HG02943 (cell line): ENCODE results near the gene TUSC1.
"Not testable (repeated sequence)": the region's sequence is repeated elsewhere in the genome, so short reads cannot be mapped to it uniquely, and the experiment has no call there.

Experiments used
- ATAC-seq: cut with Tn5 transposase; IDR thresholded peaks from one replicate; pipeline ENCODE4 v1.9.1; 2021; ENCODE audit warnings: mild to moderate bottlenecking, low read depth, moderate library complexity; ENCODE audit not compliant: unreplicated experiment

Gene TUSC1

DNA sequence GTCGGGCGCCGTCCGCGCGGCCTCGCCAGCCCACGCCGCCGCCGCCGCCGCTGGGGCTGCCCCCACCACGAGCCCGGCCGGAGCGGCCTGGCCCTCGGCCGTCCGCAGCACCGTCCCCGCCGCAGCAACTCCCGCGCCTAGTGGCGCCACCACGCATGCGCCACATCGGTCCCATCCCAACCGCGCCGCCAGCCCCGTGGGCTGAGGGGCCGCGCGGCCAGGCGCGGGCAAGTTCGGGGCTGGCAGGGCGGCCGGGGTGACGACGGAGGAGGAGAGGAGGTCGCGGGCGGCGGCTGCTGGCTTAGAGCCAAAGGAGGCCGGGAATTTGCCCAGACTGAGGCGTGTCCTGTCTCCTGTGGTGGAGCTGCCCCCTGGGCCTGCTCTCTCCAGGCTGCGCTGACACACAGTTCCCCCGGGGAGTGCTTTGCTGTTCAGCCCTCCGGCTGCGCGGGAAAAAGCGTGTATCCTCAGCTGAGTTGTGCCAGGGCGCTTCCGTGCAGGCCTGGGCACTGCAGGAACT, at the start of gene TUSC1:
Gene TUSC1, minus strand, starts transcription at position 298 of the 520 bp plus-strand sequence. Its CDS starts 132 bp downstream, at position 166.
- ATAC-seq: no peak

DNA sequence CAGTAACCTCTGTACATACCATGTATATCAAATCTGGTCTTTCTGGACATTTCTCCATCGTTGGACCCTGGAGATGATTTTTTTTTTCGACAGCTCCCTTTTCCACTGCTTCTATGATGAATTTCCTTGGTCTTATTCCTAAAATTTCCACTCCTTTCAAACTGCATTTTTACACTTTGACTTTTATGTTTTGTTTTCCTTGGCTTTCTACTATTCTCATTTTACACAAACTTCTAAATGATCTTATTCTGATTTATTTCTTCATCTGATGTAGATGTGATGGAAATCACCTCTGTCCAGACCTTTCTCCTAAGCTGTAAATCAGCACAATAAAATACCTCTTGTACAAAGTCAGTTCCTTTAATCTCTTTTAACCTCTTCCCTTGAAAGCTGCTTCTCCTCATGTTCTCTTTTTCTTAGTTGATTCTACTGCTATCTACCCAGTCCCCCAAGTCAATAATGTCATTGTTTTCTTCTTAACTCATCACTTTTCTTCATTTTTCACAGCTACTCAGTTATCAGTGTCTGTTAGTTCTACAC, 48.7 kb upstream of the TUSC1 start:
- ATAC-seq: no peak

GRCh38 chr9:25724424-25724823, 46.2 kb upstream of the TUSC1 start:
- ATAC-seq: no peak

GRCh38 chr9:25716220-25716872, 38.1 kb upstream of the TUSC1 start:
- no peak for ATAC-seq

DNA sequence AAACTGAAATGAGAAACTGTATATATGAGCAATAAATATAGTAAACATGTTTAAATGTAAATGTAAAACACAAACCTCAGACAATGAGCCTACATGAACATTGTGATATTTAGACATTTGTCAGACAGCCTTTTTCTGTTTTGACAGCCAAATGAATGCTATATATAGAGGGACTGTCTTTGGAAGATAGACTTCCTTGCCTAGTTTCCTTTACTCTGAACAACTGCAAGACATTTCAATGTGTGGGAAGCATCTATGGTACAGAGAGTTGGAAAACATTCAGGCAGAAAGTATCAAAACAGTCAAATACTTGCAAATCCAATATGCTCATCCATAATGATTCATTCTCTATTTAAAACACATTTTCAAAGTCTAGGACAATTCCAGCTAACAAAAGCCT, 31.7 kb upstream of the TUSC1 start:
- ATAC-seq: no peak

GRCh38 chr9:25704800-25705199, 26.6 kb upstream of the TUSC1 start:
- no peak for ATAC-seq

- ATAC-seq: no peak
Measured at GRCh38 chr9:25703701-25704357, 25.6 kb upstream of the TUSC1 start.

GRCh38 chr9:25702536-25702935, 24.3 kb upstream of the TUSC1 start:
- no peak for ATAC-seq

- ATAC-seq: not testable (repeated sequence)
Measured at GRCh38 chr9:25700899-25701298, 22.7 kb upstream of the TUSC1 start.

- no peak for ATAC-seq
Measured at GRCh38 chr9:25700430-25700829, 22.2 kb upstream of the TUSC1 start.

DNA sequence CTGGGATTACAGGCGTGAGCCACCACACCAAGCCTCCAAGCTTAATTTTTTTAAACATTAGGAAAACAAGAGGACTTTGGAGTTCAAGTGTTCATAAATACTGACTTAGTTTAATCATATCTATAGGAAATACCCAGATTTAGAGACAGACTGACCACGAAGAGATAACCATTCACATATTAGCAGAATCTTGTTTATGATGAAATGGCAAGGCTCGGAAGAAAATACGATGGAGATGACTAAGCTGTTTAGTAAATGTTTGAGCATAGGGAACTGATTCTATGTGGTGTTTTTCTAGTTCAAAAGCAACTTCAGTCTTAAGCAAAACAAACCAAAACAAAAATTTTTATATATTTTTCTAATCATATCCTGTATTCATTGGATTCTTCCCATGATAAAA, 13.5 kb upstream of the TUSC1 start:
- ATAC-seq: no peak

DNA sequence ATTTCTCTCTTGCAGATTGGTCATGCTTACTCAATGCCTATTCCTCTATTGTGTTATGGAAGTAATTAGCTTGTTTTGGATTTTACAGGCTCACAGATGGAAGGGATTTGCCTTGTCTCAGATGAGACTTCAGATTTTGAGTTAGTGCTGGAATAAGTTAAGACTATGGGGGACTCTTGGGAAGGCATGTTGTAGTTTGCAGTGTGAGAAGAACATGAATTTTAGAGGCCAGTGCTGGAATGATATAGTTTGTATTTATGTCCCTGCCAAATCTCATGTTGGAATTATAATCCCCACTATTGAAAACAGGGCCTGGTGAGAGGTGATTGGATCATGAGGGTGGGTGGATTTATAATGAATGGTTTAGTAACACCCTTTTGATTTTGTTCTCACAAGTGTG, 6.1 kb upstream of the TUSC1 start:
- no peak for ATAC-seq

GRCh38 chr9:25681266-25681665, 3.0 kb upstream of the TUSC1 start:
- no peak for ATAC-seq

DNA sequence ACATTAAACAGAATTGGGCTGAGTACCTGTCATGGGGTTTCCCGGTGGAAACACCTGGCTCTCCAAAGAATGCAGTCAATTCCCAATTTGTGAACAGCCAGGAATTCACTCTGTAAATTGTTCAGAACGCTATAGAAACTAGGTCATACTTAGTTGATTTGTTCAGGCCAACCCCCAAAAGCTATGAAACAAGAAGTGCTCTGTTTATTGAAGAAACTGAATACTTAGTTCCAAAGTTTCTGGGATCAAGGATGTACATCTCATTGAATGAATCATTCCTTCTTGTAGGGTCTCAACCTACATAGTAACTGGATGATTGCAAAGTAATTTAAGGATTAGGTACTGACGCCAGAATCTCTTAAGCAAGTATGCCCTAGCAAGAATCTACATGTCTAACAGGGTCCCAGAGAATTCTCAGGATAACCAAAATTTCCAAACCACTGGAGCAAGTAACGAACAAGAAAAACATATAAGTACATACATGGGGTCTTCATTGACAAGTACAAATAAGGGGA, 659 bp upstream of the TUSC1 start:
- ATAC-seq: no peak

DNA sequence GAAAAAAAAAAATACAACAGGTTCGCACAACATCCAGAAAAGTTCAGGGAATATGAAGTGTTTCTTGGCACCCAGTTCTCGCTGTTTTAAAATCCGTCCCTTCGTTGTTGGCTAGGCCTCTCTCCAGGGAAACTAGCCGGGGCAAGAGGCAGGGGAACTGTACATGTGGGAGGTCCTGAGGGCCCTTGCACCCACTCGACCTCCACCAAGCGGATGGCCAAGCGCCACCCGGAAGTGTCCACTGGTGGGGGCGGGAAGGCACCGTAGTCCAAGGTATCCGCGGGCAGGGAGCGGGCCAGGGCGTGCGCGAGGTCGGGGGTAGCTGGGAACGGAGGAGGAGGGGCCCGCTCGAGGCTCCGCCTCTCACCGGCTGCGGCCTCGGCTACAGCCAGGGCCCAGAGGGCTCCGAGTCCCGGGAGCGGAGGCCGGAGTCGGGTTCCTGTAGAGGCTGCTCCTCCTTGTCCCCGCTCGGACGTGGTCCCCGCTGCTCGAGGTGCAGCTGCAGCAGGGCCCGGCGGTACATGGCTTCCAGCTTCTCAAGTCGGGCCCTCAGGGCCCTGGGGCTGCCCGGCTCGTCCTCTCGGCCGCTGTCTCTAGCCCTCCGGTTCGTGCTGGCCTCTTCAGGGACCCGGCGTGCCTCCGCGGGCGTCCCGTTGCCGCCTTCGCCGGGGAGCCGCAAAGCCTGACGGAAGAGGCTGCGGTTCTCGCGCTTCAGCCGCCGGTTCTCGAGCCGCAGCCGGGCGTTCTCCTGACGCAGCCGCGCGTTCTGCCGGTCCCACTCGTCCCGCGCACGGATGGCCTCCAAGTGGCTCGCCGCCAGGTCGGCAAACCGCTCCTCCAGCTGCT, 720 bp downstream of the TUSC1 start:
- ATAC-seq: no peak

GRCh38 chr9:25675858-25676257, 2.4 kb downstream of the TUSC1 start:
- not testable (repeated sequence) for ATAC-seq

DNA sequence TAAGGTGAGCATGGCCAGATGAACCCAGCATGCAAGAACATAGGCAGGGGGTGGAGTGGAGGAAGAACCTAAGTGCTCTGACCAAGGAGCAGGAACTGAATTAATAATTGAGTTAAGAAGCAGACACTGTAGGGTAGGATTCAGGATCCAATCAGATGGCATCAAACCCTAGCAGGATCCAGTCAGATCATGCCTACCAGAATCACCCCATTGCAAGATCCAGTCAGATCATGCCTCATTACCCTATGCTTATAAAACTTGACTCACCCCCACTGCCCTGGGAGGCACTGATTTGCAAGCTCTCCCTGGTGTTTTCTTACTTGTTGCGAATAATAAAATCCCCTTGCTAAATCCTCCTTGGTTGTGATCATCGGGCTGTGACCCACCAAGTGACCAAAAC, 19.7 kb downstream of the TUSC1 start:
- ATAC-seq: no peak

DNA sequence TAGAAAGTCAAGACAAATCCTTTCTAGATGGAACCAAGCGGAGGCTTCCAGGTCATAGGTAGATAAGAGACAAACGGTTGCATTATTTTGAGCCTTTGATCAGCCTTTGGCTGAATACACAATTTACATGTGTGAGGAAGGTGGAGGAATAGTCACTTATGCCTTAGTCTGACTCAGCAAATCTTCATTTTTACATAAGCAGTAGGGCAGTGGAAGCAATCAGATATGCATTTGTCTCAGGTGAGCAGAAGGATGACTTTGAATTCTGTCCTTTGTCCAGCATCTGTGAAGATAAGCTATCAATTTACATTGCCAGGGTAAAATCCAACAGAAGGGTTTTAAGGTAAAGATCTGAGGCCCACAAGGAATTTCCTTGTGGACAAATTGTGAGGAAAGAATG, 23.8 kb downstream of the TUSC1 start:
- ATAC-seq: no peak

- ATAC-seq: no peak
Measured at GRCh38 chr9:25648116-25648515, 30.1 kb downstream of the TUSC1 start.

GRCh38 chr9:25636026-25636425, 42.2 kb downstream of the TUSC1 start:
- ATAC-seq: no peak

GRCh38 chr9:25629231-25629630, 49.0 kb downstream of the TUSC1 start:
- no peak for ATAC-seq
